Epithelial cell of esophagus (primary cell): ENCODE data around the gene LIFR.
"Not testable (repeated sequence)": the region's sequence is repeated elsewhere in the genome, so short reads cannot be mapped to it uniquely, and the experiment has no call there.

Experiments
- DNase-seq: peaks from one replicate; pipeline ENCODE4 v3.0.0; 2010; ENCODE audit warnings: low read depth
- H3K4me3 ChIP-seq: 2 replicates; pipeline ENCODE4 v1.5.1; 2011; ENCODE audit warnings: mild to moderate bottlenecking, low read length, control low read depth
- CTCF ChIP-seq: IDR thresholded peaks from 2 replicates; pipeline ENCODE4 v1.5.1; 2011; ENCODE audit warnings: low read depth, mild to moderate bottlenecking, low read length, control low read depth, inconsistent platforms; ENCODE audit not compliant: insufficient read depth; ENCODE audit errors: missing control alignments

The LIFR gene

GRCh38 chr5:38518341-38518740, 38.1 kb downstream of the LIFR start:
- no peak overlapping the region for H3K4me3 ChIP-seq
- no peak for TF ChIP-seq CTCF
- DNase-seq, result no peak

GRCh38 chr5:38516649-38517048, 39.8 kb downstream of the LIFR start:
- not testable (repeated sequence) for DNase-seq, H3K4me3 ChIP-seq

DNA sequence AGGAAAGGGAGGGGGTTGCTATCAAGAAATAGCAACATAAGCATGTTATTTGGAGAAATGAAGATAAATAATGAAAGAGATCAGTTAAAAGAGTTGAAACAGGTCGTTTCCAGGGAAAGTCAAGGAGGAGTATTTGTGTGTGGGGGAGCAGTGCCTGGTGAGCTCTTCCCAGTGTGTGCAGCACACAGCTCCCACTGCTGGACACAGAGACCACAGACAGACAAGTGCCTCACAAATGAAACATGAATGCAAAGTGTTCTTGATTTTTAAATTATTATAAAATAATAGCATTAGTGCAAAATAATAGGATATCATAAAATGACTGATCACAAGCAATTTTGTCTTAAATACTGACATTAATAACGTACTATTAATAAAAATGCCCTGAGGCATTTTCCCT, 40.8 kb downstream of the LIFR start:
- peak; percentile 45 for DNase-seq
- peak; percentile 48 for TF ChIP-seq CTCF
- H3K4me3 ChIP-seq, result no peak overlapping the region

DNA sequence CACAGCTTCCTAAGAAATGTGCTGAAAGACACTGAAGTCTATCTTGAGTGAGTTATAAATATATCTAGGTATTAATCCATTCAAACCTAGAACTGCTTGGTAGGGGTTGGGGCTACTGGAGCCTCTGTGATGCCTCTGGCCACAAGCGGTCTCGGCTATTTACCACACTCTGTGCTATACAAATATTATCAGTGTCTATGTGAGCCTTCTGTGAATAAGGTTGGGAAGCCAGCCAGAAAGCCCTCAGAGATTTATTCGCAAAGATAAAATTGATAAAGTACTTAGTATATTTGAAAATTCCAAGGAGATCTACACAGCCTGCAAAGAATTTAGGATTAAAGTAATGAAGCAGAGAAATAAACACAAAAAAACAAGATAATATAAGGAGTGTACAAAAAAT, 41.4 kb downstream of the LIFR start:
- no peak for DNase-seq
- H3K4me3 ChIP-seq, result no peak overlapping the region
- no peak for TF ChIP-seq CTCF

DNA sequence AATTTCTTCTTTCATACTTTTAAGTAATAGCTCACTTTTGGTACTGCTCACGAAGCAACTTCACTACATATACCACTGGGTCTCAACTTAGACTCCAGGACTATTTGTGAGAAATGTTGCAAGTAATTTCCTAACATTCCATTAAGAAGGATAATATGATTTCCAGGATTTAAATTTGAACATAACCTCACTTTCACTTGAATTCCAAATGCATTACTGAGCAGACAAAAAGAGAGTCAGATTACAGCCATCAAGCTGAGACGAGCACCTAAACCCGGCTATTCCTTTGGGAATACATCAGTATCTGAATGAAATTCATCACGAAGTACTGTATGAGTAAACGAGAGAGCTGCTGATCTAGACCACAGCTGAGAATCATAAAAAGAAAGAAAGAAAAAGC, 47.3 kb downstream of the LIFR start:
- TF ChIP-seq CTCF, result no peak
- DNase-seq, result peak; percentile 58

DNA sequence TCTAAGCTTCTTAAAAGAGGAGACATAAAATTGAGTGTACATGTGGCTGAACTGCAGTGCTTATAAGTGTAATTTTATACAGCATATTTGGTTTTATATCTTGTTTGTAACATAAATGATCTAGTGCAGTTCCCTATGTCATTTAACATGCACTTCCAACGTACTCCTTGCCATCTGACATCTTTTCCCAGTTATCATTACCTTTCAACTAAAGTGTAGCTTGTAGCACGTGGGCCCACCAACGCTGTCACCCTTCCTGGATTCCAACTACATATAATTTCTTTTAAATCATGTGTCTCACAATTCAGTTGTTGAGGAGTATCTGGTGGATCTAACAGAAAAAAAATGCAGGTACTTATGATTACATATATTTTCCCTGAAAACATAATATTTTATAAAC, 50.1 kb downstream of the LIFR start:
- H3K4me3 ChIP-seq, result no peak overlapping the region
- no peak for DNase-seq
- no peak for TF ChIP-seq CTCF

More for the DNA sequence above, 47.3 kb downstream of the LIFR start:
- no peak overlapping the region for H3K4me3 ChIP-seq

- peak; percentile 55 for DNase-seq
- H3K4me3 ChIP-seq, result no peak overlapping the region
- no peak for TF ChIP-seq CTCF
These were observed 55.7 kb downstream of the LIFR start for GRCh38 chr5:38500573-38501260.

DNA sequence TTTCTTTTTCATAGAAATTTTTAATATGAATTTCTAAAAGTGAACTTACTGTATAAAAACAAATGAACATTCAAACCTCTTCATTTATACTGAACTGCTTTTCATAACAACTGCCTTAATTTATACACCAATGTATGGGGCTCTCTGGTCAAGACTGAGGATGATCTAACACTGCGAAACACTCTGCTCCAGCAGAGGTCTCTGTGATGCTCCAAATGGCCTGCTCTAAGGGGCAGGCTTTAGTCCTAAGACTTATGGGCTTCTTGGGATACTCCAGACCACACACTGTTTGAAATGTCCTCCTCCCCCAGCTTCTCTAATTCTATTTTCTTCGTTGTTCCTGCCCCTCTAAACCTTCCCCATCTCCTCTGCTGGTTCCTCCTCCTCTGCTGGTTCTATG, 58.5 kb downstream of the LIFR start:
- DNase-seq, result no peak
- no peak overlapping the region for H3K4me3 ChIP-seq
- peak; percentile 12 for TF ChIP-seq CTCF
